Activated CD4-positive, alpha-beta T cell treated with anti-CD3 and anti-CD28 coated beads, Interleukin-2, amount 50 U/mL, for 48 hours (primary cell): ENCODE results near the gene LPGAT1.
"Not testable (repeated sequence)": the region's sequence is repeated elsewhere in the genome, so short reads cannot be mapped to it uniquely, and the experiment has no call there.

Experiments
- DNase-seq, 2 experiments: peaks; one replicate each; pipeline ENCODE4 v3.0.0-alpha.2; 2020

LPGAT1 gene

GRCh38 chr1:211734359-211734758 is 96.2 kb downstream of the LPGAT1 start:
- no peak for DNase-seq

- no peak for DNase-seq
These were observed 98.1 kb downstream of the LPGAT1 start for GRCh38 chr1:211732293-211732980.

DNA sequence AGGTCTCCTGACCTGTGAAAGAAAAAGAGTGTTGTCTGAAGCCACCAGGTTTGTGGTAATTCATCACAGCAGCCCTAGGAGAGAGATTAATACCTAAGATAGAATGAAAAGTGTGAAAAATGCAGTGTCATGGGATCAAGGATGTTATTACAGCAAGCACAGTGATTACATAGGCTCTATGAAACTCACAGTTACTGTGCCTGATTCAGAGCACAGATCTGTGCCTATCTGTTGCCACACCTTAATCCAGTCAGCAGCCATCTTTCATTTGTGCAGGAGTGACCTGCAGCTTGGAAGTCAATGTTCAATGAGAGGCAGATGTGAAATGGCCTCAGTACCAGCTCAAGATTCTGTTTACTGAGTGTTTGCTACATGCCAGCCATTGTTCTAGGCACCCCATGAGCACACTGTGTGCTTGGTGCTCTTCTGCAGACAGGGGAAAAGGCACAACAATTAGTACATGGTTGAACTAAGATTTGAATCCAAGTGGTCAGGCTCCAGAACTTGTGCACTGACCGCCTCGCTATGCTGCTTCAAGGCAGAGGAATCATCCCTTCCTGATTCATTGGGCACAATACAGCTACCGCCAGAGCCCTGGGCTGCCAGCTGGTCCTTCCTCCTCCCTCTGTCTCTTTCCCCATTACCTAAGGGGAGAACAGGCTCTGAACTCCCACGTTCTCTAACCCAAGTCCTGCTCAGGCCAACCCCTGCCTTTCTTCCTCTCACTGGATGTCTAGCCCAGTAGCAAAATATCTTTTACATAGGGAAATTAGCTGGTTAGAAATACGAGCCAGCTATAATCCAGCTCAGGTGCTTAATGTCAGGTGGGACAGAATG is 98.9 kb downstream of the LPGAT1 start:
- no peak for DNase-seq

GRCh38 chr1:211730347-211730746 is 100.2 kb downstream of the LPGAT1 start:
- no peak for DNase-seq

GRCh38 chr1:211729238-211729637 is 101.3 kb downstream of the LPGAT1 start:
- no peak for DNase-seq

DNA sequence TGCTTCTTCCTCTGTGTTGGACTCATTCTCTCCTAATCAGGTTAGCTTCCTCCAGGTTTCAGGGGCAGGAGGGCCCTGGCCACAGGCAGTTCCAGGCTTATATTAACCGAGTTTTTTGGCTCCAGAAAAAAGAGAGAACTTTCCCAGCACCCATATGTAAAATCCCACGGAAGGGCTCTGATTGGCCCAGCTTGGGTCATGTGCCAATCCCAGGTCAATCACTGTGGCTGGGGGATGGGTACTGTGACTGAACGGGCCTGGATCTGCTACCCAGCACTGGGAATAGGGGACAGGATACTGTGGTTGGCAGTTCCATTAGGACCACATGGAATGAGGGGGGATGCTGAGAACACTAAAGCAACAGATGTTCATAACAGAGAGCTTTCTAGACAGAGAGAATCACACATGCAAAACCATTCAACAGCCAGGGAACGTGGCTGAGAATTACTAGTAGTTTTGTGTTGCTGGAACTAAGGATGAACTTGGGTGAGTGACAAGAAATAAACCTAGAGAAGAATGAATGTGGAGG is 104.0 kb downstream of the LPGAT1 start:
- no peak for DNase-seq

DNA sequence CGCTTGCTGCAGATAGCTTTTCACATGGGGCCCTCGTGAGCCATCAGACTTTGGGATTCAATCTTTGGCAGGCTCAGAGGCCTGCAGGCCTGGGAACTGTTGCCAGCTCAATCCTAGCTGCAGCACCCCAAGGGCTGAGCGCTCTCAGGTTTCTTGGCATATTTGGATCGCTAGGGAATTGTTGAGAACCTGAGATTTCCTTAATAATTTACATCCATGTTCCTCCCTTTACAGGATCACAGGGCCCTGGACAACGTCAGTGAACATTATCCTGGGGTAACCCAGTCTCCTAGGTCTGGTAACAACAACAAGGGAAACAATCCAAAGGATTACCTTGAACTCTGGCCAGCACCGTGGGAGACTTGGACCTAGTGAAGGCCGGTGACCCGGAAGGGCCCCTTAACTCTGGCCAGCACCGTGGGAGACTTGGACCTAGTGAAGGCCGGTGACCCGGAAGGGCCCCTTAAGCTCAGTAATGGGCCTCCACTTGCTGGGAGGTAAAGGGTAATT is 105.8 kb downstream of the LPGAT1 start:
- no peak for DNase-seq

GRCh38 chr1:211723273-211723672 is 107.3 kb downstream of the LPGAT1 start:
- DNase-seq = no peak

- no peak for DNase-seq
These were observed 108.0 kb downstream of the LPGAT1 start for GRCh38 chr1:211722277-211723175.

GRCh38 chr1:211716555-211716954 is 114.0 kb downstream of the LPGAT1 start:
- DNase-seq = not testable (repeated sequence)

DNA sequence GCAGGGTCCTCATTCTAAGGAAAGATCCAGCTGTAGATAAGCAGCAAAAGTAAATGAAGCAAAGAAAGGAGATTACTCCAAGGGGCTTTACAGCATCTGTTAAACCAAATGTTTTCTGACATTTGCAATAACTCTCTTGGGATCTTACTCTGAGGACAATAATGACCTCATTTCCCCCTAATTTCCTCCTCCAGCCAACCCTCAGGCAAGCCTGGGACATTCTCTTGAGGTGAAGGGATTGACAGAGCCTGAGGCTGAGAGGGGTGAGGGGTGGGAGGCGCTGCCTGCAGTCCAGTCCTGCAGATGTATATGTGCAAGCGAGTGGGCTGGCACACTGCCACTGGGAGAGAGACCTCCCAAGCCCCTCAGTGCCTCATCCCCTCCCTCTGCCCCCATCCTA is 114.6 kb downstream of the LPGAT1 start:
- DNase-seq = no peak

GRCh38 chr1:211714154-211714553 is 116.4 kb downstream of the LPGAT1 start:
- DNase-seq = no peak

GRCh38 chr1:211713231-211713630 is 117.3 kb downstream of the LPGAT1 start:
- no peak for DNase-seq

GRCh38 chr1:211711315-211711705 is 119.3 kb downstream of the LPGAT1 start:
- DNase-seq = no peak

DNA sequence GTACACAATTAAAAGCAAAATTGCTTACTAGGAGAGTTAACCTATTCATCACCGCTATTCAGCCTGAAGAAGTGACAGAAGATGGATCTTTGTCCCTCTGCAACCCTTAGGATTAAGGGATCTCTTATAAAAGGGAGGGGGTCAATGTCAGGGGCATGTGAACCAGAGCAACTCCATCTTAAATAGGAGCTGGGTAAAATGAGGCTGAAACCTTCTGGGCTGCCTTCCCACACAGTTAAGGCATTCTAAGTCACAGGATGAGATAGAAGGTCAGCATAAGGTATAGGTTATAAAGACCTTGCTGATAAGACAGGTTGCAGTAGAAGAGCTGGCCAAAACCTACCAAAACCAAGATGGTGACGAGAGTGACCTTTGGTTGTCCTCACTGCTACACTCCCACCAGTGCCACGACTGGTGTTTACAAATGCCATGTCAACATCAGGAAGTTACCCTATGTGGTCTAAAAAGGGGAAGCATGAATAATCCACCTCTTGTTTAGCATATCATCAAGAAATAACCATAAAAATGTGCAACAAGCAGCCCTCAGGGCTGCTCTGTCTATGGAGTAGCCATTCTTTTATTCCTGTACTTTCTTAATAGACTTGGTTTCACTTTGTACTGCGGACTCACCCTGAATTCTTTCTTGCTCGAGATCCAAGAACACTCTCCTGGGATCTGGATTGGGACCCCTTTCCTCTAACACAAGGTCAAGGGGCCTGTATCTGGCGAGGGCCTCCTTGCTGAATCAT is 119.8 kb downstream of the LPGAT1 start:
- no peak for DNase-seq

- DNase-seq = no peak
These were observed 121.6 kb downstream of the LPGAT1 start for GRCh38 chr1:211708926-211709325.

- DNase-seq = no peak
These were observed 122.6 kb downstream of the LPGAT1 start for GRCh38 chr1:211708006-211708405.

DNA sequence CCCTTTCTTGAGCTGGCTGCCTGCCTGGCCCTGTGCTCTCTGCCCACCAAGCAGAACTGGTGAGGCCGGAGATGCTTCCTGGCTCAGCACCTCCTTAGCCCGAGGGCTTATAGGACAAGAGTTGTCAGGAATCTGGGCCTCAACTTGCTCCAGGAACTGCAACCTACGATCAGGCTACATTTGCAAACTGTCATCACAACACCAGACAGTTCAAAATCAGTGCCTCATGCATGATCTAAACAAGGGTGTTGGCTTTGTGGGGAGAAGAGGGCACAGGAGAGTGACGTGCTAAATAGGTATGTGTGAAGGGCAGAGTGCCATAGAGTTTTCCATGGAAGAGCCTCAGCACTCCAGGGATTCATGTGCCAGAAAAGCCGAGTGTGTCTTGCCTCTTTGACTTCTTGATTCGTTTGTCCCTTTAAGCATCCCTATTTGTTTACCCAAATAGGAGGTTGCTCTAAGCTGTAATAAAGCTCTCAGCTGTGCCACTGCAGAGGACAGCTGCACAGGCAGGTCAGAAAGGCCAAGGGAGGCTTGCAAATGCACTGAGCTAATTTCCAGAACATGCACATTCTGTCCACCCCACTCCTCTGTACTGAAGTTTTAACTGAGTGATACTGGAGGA is 125.0 kb downstream of the LPGAT1 start:
- no peak for DNase-seq

DNA sequence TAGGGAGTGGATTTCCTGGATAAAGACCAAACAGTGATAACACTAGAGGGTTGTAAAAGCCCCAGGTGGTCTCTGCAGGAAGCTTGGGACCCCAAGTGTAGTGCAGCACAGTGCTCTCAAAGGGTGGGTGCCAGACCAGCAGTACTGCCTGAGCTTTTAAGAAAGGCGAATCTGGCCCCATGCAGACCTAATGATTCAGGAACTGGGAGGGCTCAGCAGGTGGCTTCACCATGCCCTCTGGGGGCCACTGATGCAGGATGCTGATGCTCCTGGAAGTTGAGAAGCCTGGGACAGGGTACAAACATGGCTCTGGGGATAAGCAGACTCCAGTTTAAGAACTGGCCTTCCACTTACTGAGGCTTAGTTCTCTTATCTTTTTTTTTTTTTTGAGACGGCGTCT is 126.0 kb downstream of the LPGAT1 start:
- DNase-seq = no peak

- DNase-seq = no peak
These were observed 126.6 kb downstream of the LPGAT1 start for GRCh38 chr1:211703812-211704537.

- DNase-seq = no peak
These were observed 128.8 kb downstream of the LPGAT1 start for GRCh38 chr1:211701733-211702132.
